Mesenteric fat pad (tissue), 1 donor: ENCODE measurements around the gene CYP2F1. TPM values are rescaled to one million over a fixed set of nuclear protein-coding genes. Genes with fewer than 3 reads are reported as not detected.
"Not testable (repeated sequence)": the region's sequence is repeated elsewhere in the genome, so short reads cannot be mapped to it uniquely, and the experiment has no call there.

Experiments
- DNase-seq: peaks from one replicate; pipeline ENCODE4 v3.0.0-alpha.2; 2020; ENCODE audit warnings: low spot score
- long read RNA-seq: library from polyadenylated mRNA; unstranded; transcript quantifications from one replicate; pipeline ENCODE4 v2.0.0, GENCODE V29; 2020
- total RNA-seq: library from RNA; stranded (reverse); fragmentation: NEBNext Ultra II Directional; extraction: Animal tissue kit (Norgen Biotek cat#: 25700); gene quantifications from one replicate; pipeline ENCODE4 v1.2.1, GENCODE V29; 2021
- donor health status: DM: yes; HTN: yes; CAD: no.

CYP2F1 gene, protein sequence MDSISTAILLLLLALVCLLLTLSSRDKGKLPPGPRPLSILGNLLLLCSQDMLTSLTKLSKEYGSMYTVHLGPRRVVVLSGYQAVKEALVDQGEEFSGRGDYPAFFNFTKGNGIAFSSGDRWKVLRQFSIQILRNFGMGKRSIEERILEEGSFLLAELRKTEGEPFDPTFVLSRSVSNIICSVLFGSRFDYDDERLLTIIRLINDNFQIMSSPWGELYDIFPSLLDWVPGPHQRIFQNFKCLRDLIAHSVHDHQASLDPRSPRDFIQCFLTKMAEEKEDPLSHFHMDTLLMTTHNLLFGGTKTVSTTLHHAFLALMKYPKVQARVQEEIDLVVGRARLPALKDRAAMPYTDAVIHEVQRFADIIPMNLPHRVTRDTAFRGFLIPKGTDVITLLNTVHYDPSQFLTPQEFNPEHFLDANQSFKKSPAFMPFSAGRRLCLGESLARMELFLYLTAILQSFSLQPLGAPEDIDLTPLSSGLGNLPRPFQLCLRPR
- total RNA-seq: not detected
- long read RNA-seq: 0 reads

DNA sequence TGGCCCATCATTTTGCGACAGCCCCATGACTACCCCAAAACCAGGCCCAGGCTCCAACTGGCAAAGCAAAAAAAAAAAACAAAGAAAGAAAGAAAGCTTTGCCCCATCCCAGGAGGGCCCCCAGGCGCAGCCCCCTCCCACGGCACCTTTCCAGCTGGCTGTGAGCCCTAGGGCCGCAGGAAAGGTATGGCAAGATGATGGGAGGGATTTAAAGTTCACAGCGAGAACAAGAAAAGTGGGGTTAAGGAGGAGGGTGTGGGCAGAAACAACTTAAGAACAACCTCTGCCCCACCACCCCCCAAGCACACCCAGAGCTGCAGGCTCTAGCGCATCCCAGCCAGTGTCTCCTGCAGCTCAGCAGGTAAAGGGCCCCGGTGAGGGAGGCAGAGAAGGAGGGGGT is at the start of gene CYP2F1:
Gene CYP2F1, plus strand, starts transcription at position 301 of the 400 bp plus-strand sequence. CDS start 1,757 bp downstream, outside the sequence.
- DNase-seq: peak; percentile 51

DNA sequence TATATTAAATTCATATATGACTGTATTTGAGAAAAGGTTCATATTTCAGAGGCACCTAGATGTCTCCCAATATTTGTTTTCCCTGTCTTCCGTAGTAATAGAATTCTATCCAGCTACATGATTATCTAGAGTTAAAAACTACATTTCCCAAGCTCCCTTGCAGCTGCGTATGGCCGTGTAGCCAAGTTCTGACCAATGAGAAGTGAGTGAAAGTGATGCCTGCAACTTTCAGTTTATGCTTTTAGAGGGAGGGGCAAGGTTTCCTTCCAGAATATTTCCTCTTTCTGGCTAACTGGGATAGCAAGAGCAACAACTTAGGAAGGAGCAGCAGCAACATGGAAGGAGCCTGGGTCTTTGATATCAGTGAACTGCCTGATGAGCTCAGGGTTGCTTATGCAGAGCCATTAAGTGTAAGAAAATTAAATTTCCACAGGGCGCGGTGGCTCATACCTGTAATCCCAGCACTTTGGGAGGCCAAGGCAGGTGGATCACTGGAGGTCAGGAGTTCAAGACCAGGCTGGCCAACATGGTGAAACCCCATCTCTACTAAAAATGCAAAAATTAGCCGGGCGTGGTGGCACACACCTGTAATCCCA is 49.2 kb upstream of the CYP2F1 start:
- DNase-seq: no peak

DNA sequence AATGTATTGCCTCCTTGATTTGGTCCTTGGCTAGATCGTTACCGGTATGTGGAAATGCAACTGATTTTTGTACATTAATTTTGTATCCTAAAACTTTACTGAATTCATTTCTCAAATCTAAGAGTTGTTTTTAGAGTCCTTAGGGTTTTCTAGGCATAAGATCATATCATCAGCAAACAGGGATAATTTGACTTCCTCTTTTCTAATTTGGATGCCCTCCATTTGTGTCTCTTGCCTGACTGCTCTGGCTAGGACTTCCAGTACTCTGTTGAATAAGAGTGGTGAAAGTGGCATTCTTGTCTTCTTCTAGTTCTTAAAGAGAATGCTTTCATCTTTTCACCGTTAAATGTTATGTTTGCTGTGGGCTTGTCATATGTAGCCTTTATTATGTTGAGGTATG is 37.9 kb upstream of the CYP2F1 start:
- no peak for DNase-seq

DNA sequence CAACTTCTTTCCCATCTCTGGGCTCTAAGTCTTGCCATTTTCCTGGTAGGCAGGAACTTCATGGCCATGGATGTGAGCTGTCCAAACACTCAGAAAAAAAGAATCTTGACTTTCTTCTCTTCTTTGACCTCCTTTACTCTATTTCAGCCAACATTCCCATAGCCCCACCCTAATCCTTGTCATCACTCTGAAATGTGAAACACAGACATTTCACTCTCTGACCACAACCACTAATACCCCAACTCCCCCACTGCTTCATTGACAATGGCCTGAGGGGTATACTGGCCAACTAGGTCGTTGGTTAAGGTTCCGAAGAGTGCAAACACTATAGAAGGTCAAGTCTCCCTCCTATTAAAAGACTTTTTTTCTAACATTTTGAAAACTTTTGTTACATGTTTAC is 30.7 kb upstream of the CYP2F1 start:
- no peak for DNase-seq

DNA sequence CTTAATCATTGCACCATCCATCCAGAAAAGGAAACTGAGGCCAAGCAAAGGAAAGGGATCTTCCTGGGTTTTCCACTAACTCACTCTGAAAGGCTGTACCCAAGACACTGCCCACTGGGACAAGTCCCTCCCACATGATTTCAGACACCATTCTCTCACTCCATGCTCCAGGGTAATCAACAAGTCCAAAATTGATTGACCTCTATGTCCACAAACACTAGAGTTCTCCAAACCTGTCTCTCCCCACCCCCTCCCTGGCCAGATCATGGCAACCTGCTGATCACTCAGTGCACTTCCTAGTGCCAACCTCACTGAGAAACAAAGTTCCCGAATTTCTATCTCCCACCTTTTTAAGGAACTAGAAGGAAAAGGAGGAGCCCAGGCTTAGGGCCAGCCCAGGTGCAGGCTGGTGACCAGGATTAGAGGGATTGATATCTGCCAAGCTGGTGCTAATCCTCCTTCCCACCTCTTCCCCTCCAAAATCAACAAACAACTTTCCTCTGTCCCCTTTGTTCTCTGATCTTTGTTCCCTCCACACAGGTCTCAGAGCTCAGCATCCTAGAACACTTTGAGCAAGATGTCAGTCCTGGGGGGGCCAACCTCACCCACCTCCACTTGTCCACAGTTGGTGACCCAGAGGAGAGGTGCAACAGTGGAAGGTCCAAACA is 28.4 kb upstream of the CYP2F1 start:
- DNase-seq: no peak

DNA sequence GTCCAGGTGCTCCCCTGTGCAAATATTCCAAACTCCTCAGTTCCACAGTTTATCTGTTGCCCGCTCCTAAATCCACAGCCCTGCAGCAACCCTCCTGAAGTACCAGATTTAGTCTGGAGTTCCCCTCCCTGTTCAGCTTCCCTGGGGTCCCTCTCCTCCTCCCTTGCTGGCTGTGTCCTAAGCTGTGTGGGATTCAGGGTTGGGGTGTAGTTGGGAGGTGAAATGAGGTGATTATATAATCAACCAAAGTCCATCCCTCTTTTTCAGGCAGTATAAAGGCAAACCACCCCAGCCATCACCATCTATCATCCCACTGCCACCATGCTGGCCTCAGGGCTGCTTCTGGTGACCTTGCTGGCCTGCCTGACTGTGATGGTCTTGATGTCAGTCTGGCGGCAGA is 26.1 kb upstream of the CYP2F1 start, which contains the start of gene CYP2A13:
Gene CYP2A13, plus strand, starts transcription at position 301 of the 400 bp plus-strand sequence. Its CDS starts 21 bp downstream, at position 322.
- DNase-seq: no peak

DNA sequence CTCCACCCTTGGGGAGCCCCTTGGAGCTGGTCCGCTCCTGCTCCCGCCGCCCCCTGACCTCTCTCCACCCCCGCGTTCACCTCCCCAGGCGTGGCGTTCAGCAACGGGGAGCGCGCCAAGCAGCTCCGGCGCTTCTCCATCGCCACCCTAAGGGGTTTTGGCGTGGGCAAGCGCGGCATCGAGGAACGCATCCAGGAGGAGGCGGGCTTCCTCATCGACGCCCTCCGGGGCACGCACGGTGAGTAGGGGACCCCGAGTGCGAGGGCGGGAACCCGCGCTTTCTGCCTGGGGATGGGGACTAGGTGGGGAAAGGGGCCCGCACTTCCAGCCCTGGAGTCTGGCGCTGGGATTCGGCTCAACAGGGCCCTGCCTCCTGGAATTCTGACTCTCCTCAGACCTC is 24.3 kb upstream of the CYP2F1 start:
- DNase-seq: no peak

DNA sequence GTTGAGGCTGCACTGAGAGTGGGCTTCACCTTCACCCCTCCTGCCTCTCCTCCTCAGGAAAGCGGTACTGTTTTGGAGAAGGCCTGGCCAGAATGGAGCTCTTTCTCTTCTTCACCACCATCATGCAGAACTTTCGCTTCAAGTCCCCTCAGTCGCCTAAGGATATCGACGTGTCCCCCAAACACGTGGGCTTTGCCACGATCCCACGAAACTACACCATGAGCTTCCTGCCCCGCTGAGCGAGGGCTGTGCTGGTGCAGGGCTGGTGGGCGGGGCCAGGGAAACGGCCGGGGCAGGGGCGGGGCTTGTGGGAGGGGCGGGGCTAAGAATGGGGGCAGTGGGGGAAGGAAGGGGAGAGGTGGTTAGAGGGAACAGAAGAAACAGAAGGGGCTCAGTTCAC is 18.5 kb upstream of the CYP2F1 start:
- no peak for DNase-seq

DNA sequence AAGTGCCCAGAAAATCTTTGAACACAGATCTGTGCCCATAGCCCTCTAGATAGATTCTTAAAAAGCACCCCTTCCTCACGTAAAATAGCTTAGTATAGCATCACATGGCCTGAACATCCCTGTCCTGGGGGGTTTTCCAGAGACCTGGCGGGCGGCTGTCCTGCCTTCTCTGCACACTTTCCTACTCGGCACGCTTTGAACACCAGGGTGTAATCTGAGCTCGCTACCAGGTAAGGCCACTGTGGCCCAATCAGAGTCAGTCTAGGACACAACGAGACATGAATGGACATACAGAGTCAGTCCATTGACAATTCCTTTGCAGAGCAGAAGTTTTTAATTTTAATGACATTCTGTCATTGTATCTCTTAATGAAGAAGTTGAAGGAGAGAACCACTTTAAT is 17.9 kb upstream of the CYP2F1 start:
- DNase-seq: no peak

DNA sequence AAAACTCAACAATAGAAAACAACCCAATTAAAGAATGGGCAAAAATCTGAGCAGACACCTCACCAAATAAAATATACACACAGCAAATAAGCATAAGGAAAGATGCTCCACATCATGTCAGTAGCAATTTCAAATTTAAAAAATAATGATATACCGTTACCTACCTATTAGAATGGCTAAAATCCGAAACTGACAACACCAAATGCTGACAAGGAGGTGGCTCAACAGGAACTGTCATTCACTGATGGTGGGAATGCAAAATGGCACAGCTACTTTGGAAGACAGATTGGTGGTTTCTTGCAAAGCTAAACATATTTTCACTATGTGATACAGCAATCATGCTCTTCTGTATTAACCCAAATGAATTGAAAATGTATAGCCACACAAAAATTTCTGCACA is 16.9 kb upstream of the CYP2F1 start:
- no peak for DNase-seq

DNA sequence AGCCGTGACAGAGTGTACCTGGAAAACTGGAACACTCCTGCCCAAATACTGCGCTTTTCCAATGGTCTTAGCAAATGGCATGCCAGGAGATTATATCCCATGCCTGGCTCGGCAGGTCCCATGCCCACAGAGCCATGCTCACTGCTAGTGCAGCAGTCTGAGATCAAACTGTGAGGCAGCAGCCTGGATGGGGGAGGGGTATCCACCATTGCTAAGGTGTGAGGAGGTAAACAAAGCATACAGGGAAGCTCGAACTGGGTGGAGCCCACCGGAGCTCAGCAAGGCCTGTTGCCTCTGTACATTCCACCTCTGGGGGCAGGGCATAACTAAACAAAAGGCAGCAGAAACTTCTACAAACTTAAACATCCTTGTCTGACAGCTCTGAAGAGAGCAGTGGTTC is 15.5 kb upstream of the CYP2F1 start:
- no peak for DNase-seq

DNA sequence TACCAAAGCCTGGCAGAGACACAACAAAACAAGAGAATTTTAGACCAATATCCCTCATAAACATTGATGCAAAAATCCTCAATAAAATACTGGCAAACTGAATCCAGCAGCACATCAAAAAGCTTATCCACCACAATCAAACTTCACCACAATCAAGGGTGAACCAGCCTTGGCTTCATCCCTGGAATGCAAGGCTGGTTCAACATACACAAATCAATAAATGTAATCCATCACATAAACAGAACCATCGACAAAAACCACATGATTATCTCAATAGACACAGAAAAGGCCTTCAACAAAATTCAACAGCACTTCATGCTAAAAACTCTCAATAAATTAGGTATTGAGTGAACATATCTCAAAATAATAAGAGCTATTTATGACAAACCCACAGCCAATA is 12.0 kb upstream of the CYP2F1 start:
- DNase-seq: not testable (repeated sequence)

DNA sequence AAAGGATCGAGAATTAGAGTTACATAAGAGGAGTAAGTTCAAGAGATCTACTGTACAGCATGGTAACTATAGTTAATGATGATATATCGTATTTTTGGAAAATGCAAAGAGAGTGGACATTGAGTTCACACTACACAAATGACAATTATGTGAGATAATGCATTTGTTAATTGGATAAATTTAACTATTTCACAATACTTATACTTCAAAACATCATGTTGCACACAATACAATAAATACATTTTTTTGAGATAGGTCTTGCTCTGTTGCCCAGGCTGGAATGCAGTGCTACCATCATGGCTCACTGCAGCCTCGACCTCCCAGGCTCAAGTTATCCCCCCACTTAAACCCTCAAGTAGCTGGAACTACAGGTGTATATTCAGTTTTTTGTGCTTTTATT is 8.1 kb upstream of the CYP2F1 start:
- no peak for DNase-seq

DNA sequence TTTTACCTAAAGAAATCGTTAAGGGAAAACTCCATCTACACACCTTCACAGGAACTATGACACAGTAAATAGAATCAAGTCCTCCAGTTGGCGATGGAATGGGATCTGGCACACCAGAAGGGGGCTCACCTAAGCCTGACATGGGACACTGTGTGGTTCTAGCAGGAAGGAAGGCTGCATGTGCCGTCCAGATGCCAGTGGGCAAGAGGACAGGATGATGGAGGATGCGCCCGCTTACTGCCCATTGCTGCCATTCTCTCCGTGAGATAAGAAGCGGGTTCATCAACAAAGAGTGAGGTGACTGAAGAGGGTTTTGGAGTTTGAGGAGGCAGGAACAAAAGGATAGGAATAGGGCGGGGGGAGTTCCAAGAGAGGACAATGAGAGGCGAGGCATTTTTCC is 2.9 kb upstream of the CYP2F1 start:
- DNase-seq: peak; percentile 33

DNA sequence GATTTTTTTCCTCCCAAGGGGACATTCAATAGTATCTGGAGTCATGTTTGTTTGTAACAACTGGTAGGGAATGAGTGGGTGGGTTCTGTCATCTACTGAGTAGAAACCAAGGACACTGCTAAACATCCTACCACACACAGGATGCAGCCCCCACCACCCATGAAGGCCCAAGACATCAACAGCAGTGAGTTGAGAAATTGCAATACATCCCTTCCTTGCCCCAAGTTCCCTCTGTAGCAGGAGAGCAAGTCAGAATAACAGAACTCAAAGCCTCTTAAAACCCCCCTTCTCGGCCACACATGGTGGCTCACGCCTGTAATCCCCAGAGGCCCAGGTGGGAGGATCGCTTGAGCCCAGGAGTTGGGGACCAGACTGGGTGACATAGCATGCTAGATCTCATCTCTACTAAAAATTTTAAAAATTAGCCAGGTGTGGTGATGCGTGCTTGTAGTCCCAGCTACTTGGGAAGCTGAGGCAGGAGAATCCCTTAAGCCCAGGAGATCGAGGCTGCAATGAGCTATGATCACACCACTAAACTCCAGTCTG is 2.4 kb upstream of the CYP2F1 start:
- DNase-seq: peak; percentile 62

DNA sequence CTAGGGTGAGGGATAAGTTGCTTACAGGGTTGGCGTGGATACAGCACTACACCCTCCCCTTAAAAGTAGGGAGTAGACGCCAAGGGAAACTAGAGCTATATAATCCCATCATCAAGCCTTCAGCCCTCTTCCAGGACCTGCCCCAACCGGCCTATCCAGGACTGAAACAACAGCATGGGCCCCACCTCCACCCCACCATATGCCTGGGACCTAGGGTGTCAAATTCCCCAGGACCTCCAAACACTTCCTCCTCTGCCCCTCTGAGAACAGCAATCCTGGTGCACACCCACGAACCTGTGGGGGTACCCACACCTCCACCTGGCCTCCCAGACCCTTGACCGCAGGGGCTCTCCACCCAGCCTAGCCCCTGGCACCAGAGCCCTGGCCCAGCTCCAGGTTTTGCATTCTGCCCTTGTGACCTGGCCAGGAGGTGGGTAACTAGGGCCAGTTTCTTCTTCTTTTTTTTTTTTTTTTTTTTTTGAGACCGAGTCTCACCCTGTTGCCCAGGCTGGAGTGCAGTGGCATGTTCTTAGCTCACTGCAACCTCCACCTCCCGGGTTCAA is 1.4 kb upstream of the CYP2F1 start:
- no peak for DNase-seq

DNA sequence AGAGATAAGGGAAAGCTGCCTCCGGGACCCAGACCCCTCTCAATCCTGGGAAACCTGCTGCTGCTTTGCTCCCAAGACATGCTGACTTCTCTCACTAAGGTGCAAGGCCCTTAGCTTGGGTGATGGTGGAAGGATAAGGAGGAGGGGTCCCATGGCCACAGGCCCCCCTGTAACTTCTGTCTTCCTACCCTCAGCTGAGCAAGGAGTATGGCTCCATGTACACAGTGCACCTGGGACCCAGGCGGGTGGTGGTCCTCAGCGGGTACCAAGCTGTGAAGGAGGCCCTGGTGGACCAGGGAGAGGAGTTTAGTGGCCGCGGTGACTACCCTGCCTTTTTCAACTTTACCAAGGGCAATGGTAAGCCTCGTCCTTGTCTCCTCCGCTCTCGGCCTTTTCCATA is 2.0 kb downstream of the CYP2F1 start:
- peak; percentile 57 for DNase-seq

DNA sequence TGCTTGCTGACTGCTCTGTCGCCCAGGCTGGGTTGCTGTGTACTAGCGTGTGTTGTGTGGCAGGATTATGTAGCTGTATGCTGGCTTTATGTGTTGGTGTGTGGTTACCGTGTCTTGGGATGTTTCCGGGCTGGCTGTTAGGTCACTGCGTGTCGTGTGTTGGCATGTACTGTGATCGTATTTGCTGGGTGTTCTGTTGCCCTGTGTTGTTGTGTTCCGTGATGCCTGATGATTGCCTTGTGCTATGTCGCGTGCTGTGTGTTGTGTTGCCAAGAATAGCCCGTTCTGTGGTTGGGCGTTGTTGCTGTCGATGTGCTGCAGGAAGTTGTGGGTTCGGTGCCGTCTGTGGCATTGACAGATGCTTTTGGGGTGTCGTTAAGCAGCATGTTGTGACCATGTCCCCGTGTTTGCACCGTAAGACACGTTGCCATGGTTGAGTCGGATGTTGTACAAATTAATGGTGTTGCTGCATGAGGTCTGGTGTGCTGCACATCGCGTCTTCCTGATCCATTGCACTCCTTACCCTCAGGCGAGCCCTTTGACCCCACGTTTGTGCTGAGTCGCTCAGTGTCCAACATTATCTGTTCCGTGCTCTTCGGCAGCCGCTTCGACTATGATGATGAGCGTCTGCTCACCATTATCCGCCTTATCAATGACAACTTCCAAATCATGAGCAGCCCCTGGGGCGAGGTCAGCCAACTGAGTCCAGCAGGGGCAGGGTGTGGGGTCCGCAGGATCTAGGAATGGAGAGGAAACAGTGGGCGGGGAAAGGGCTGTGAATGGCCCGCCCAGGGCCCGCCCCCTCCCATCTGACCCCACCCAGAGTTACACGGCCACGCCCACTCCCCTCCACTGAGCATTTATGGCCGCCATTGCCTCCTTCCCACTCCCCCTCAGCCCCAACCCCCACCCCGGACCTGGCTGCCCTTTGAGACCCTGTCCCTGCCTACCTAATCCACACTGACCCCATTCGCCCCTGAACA is 7.0 kb downstream of the CYP2F1 start:
- peak; percentile 79 for DNase-seq

DNA sequence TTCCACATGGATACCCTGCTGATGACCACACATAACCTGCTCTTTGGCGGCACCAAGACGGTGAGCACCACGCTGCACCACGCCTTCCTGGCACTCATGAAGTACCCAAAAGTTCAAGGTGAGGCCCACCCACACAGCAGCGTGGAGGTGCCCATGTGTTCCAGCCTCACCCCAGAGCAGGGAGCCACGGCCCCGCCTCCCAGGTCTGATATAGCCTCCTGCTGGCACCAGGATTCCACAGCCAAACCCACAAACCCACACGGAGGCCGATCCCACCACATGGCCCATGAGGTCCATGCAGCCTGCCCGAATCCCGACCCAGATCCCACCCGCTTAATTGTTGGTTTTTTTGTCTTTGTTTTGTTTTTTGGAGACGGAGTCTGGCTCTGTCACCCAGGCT is 8.6 kb downstream of the CYP2F1 start:
- peak; percentile 81 for DNase-seq

DNA sequence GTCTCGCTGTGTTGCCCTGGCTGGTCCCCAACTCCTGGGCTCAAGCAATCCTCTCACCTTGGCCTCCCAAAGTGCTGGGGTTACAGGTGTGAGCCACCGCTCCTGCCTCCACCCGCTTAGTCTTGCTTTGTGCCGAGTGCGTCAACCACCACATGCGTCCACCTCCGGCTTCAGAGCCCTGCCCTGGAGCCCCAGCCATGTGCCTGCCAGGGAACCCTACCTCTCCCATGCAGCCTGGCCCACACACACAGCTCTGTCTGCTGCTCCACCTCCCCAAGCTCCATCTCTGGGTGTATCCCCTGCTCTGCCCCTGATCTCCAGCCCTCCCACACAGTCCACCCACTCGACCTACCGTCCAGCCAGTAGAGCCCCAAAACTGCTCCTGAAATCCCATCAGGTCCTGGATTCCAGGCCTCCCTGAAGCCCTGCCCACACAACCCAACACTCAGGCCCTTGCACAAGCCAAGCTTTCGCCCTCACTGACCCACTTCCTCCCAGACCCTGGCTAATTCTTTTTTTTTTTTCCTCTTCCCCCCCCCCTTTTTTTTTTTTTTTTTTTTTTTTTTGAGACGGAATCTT is 9.6 kb downstream of the CYP2F1 start:
- peak; percentile 59 for DNase-seq
